ENCODE measurements around the gene AGTR2.

DNA sequence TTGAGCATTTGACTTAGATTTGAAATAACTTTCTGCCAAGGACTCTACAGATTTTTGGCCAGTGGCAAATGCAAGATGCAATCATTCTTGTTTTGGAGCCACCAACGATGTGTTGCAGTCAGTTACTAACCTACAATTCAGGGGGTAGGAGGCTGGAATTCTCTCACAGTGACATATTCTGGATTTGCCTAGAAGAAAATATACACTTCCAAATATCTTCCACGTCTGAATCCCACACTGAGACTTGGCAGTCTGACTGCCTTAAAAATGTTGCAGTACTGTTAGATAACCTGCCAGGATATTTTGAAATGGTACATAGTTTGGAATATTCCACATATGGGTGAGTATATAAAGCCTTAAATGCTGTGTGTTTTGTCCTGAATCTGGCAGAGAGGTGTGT is 27.6 kb upstream of the AGTR2 start:
- TF ChIP-seq EZH2 (IDR thresholded peaks at IDR 0.05; ENCODE audit: low read length, missing control alignments): no peak
- TF ChIP-seq, protein P1, sequence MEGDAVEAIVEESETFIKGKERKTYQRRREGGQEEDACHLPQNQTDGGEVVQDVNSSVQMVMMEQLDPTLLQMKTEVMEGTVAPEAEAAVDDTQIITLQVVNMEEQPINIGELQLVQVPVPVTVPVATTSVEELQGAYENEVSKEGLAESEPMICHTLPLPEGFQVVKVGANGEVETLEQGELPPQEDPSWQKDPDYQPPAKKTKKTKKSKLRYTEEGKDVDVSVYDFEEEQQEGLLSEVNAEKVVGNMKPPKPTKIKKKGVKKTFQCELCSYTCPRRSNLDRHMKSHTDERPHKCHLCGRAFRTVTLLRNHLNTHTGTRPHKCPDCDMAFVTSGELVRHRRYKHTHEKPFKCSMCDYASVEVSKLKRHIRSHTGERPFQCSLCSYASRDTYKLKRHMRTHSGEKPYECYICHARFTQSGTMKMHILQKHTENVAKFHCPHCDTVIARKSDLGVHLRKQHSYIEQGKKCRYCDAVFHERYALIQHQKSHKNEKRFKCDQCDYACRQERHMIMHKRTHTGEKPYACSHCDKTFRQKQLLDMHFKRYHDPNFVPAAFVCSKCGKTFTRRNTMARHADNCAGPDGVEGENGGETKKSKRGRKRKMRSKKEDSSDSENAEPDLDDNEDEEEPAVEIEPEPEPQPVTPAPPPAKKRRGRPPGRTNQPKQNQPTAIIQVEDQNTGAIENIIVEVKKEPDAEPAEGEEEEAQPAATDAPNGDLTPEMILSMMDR (conservative IDR thresholded peaks at IDR 0.05 in 1 of 2, IDR thresholded peaks at IDR 0.05 in 1 of 2; ENCODE audit: low read depth in 1 of 2, low read length in 2 of 2): no peak
